Measurements from ENCODE around the gene BET1L.
"Not testable (repeated sequence)": the region's sequence is repeated elsewhere in the genome, so short reads cannot be mapped to it uniquely, and the experiment has no call there.

BET1L gene

DNA sequence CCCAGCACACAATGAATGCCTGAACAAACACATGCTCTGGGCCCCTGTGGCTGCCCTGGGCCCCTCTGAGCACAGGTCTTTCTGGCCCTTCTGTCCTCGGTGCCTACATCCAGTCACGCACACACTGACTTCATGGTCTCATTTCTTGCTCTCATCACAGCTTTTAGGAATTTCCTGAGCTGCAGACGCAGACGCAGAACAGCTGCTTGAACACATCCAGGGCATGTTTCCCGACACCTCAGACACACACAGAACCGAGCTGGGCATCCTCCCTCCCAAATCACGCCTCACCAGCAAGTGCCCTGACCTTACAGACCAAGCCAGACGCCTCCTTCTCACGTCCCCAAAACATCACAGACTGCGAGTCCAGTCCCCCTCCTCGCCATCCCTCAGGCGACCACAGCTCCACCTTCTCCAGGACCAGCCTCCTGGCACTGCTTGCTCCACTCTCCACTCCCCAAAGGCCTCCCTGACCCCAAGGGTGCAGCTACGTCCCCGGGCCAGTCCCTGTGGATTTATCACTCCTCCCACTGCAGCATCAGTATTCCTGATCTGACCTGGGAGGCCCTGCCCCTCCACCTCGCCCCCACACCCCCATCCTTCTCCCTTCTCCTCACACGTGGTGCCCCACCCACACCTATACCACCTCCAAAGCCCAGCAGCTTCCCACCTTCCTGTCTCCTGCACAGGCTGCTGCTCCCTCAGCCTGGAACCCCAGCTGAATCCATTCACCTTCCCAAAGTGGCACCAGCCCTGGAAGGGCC lies 16.0 kb upstream of the BET1L start:
- H3K9me3 Mint-ChIP-seq = no peaks in the 10 kb centered on the region
- H3K36me3 Mint-ChIP-seq (ENCODE audit: insufficient read depth) = peaks cover 4% of the 10 kb centered on the region
- no peak overlapping the region for H3K4me3 Mint-ChIP-seq
- H3K27me3 Mint-ChIP-seq = no peaks in the 10 kb centered on the region
- peaks cover 7 to 11% of the 10 kb centered on the region in 2 donors for H3K4me1 Mint-ChIP-seq (ENCODE audit: low read depth in 2 of 2)
- DNase-seq (no peak), ATAC-seq (replicated peaks) (no peak)
- no peak overlapping the region for H3K27ac Mint-ChIP-seq

GRCh38 chr11:221998-222789 lies 15.0 kb upstream of the BET1L start:
- no peaks in the 10 kb centered on the region for H3K27me3 Mint-ChIP-seq
- H3K27ac Mint-ChIP-seq = no peak overlapping the region
- peaks cover 6% of the 10 kb centered on the region in 2 donors for H3K4me1 Mint-ChIP-seq (ENCODE audit: low read depth in 2 of 2)
- H3K36me3 Mint-ChIP-seq (ENCODE audit: insufficient read depth) = peaks cover 4% of the 10 kb centered on the region
- ATAC-seq (replicated peaks) (no peak), DNase-seq (no peak)
- no peak overlapping the region for H3K4me3 Mint-ChIP-seq
- no peaks in the 10 kb centered on the region for H3K9me3 Mint-ChIP-seq

DNA sequence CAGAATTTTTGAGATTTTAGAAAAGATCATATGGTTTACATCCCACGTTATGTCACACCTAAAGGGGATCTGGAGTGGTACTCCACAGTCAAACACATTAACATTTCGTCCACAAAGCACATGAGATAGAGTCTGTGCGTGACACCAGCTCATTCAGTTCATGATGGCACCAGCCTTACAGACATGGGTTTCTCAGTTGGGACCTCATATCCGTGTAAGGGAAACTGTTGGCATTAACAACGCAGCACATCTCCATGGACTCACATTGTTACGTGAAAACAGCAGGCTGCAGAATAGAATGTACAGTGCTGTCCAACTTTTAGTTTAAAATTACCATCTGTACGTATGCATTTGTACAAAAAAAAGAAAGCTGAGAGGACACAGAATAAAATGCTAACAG lies 14.3 kb upstream of the BET1L start:
- DNase-seq (no peak), ATAC-seq (replicated peaks) (no peak)
- Mint-ChIP-seq H3K36me3 (ENCODE audit: insufficient read depth) (peaks cover 4% of the 10 kb centered on the region), H3K27ac (no peak overlapping the region), H3K4me1 (ENCODE audit: low read depth in 2 of 2) (peaks cover 6% of the 10 kb centered on the region in 2 donors), H3K4me3 (no peak overlapping the region), H3K27me3 (no peaks in the 10 kb centered on the region), H3K9me3 (no peaks in the 10 kb centered on the region)

DNA sequence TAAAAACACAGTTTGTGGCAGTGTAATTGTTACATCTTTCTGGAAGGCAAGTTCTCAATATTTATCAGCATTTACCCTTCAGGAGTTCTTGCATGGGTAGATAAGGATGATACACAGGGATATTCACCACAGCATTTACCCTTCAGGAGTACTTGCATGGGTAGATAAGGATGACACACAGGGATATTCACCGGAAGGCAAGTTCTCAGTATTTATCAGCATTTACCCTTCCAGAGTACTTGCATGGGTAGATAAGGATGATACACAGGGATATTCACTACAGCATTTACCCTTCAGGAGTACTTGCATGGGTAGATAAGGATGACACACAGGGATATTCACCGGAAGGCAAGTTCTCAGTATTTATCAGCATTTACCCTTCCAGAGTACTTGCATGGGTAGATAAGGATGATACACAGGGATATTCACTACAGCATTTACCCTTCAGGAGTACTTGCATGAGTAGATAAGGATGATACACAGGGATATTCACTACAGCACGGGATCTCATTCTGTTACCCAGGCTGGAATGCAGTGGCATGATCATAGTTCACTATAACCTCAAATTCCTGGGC lies 13.5 kb upstream of the BET1L start:
- H3K27me3 Mint-ChIP-seq, H3K27ac Mint-ChIP-seq, H3K9me3 Mint-ChIP-seq: not testable (repeated sequence)

GRCh38 chr11:218815-219593 lies 11.8 kb upstream of the BET1L start:
- H3K27ac Mint-ChIP-seq = no peak overlapping the region
- no peak for ATAC-seq (replicated peaks)
- no peak overlapping the region for H3K4me3 Mint-ChIP-seq
- peaks cover 19% of the 10 kb centered on the region for H3K36me3 Mint-ChIP-seq (ENCODE audit: insufficient read depth)
- H3K4me1 Mint-ChIP-seq (ENCODE audit: low read depth in 2 of 2) = peaks cover 0 to 11% of the 10 kb centered on the region in 2 donors
- H3K9me3 Mint-ChIP-seq = no peaks in the 10 kb centered on the region
- no peak for DNase-seq
- H3K27me3 Mint-ChIP-seq = no peaks in the 10 kb centered on the region

More for the DNA sequence above, 13.5 kb upstream of the BET1L start:
- H3K4me1 Mint-ChIP-seq (ENCODE audit: low read depth in 2 of 2); DNase-seq; H3K36me3 Mint-ChIP-seq (ENCODE audit: insufficient read depth); H3K4me3 Mint-ChIP-seq; ATAC-seq (replicated peaks): not testable (repeated sequence)

- H3K36me3 Mint-ChIP-seq (ENCODE audit: insufficient read depth) = peaks cover 32% of the 10 kb centered on the region
- DNase-seq (no peak), ATAC-seq (replicated peaks) (no peak)
- peaks cover 4 to 12% of the 10 kb centered on the region in 2 donors for H3K4me1 Mint-ChIP-seq (ENCODE audit: low read depth in 2 of 2)
- no peaks in the 10 kb centered on the region for H3K27me3 Mint-ChIP-seq
- no peak overlapping the region for H3K4me3 Mint-ChIP-seq
- H3K9me3 Mint-ChIP-seq = no peaks in the 10 kb centered on the region
- H3K27ac Mint-ChIP-seq = peak overlapping the region in 1 of 2 donors; percentile 36
Observed at GRCh38 chr11:217704-218103, 10.5 kb upstream of the BET1L start.

GRCh38 chr11:216081-216974 lies 9.1 kb upstream of the BET1L start:
- no peak for ATAC-seq (replicated peaks)
- no peak overlapping the region for H3K4me3 Mint-ChIP-seq
- H3K27ac Mint-ChIP-seq = no peak overlapping the region
- no peaks in the 10 kb centered on the region for H3K27me3 Mint-ChIP-seq
- peaks cover 6 to 8% of the 10 kb centered on the region in 2 donors for H3K4me1 Mint-ChIP-seq (ENCODE audit: low read depth in 2 of 2)
- H3K9me3 Mint-ChIP-seq = no peaks in the 10 kb centered on the region
- no peak for DNase-seq
- H3K36me3 Mint-ChIP-seq (ENCODE audit: insufficient read depth) = peaks cover 38% of the 10 kb centered on the region

DNA sequence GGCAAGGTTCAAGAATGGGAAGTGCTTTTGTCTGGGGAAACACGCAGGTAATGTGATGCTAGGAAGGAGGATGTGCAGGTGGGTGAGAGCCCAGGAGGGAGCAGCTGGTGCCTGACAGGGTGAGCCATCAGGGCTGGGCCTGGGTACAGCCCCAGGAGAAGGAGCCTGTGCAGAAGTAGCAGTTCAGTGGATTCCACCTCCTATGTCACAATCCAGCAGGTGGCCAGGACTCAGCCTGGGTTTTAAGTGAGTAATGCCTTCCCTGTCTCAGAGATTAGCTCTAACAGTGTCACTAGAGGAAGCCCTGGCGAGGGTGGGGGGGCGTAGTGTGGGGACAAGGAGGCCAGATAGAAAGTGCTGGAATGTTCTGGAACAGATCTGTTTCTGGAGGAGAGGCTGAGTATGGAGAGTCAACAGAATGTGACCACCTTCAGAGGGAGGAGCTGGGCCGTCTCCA lies 8.4 kb upstream of the BET1L start:
- Mint-ChIP-seq H3K4me1 (ENCODE audit: low read depth in 2 of 2) (peaks cover 6 to 9% of the 10 kb centered on the region in 2 donors), H3K4me3 (no peak overlapping the region), H3K36me3 (ENCODE audit: insufficient read depth) (peaks cover 40% of the 10 kb centered on the region), H3K9me3 (no peaks in the 10 kb centered on the region), H3K27me3 (no peaks in the 10 kb centered on the region), H3K27ac (peak overlapping the region in 1 of 2 donors; percentile 51)
- ATAC-seq (replicated peaks) = no peak
- no peak for DNase-seq

GRCh38 chr11:214083-214482 lies 6.9 kb upstream of the BET1L start:
- ATAC-seq (replicated peaks) (no peak), DNase-seq (no peak)
- H3K36me3 Mint-ChIP-seq (ENCODE audit: insufficient read depth) = peaks cover 46% of the 10 kb centered on the region
- H3K27me3 Mint-ChIP-seq = no peaks in the 10 kb centered on the region
- no peak overlapping the region for H3K4me3 Mint-ChIP-seq
- no peaks in the 10 kb centered on the region for H3K9me3 Mint-ChIP-seq
- peaks cover 13 to 16% of the 10 kb centered on the region in 2 donors for H3K4me1 Mint-ChIP-seq (ENCODE audit: low read depth in 2 of 2)
- H3K27ac Mint-ChIP-seq = no peak overlapping the region

- H3K27me3 Mint-ChIP-seq = no peaks in the 10 kb centered on the region
- peaks cover 16 to 19% of the 10 kb centered on the region in 2 donors for H3K4me1 Mint-ChIP-seq (ENCODE audit: low read depth in 2 of 2)
- H3K9me3 Mint-ChIP-seq = no peaks in the 10 kb centered on the region
- no peak overlapping the region for H3K4me3 Mint-ChIP-seq
- DNase-seq (no peak), ATAC-seq (replicated peaks) (no peak)
- peaks cover 54% of the 10 kb centered on the region for H3K36me3 Mint-ChIP-seq (ENCODE audit: insufficient read depth)
- peak overlapping the region; percentile 38 to 75 for H3K27ac Mint-ChIP-seq
Observed at GRCh38 chr11:213111-213510, 5.9 kb upstream of the BET1L start.

DNA sequence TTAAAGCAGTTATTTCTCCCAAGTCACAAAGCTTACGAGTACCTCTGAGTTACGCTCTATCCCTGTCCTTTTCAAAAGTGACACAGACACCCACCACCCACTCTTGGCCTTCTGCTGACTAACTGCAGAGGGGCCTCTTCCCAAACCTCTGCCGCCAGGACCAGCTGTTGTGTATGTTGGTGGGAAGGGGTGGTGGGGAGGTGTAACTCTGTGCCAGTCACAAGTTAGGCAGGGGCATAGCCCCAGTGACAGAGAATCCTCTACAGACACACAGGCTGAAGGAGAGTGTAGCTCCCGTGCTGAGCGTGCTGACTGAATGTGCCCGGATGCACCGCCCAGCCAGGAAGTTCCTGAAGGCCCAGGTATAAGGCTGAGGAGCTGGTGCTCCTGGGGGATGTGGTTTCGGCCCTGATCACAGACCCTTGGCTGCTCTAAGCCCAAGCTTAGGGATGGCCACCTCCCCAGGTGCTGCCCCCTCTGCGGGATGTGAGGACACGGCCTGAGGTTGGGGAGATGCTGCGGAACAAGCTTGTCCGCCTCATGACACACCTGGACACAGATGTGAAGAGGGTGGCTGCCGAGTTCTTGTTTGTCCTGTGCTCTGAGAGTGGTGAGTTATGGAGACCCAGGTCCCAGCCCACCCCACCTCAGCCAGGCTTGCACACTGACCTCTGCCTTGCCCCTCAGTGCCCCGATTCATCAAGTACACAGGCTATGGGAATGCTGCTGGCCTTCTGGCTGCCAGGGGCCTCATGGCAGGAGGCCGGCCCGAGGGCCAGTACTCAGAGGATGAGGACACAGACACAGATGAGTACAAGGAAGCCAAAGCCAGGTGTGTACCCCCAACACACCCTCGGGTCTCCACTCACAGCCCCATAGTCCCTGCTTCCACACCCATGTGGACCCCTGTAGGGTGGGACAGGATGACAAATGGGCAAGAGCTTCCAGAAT lies 5.2 kb upstream of the BET1L start:
- ATAC-seq (replicated peaks) = no peak
- Mint-ChIP-seq H3K4me3 (no peak overlapping the region), H3K27ac (peak overlapping the region in 1 of 2 donors; percentile 38), H3K36me3 (ENCODE audit: insufficient read depth) (peaks cover 61% of the 10 kb centered on the region), H3K4me1 (ENCODE audit: low read depth in 2 of 2) (peaks cover 21 to 25% of the 10 kb centered on the region in 2 donors), H3K9me3 (no peaks in the 10 kb centered on the region), H3K27me3 (no peaks in the 10 kb centered on the region)
- DNase-seq = no peak
